HepG2 (cell line): ENCODE results near the gene PCNT. TPM values are rescaled to one million over a fixed set of nuclear protein-coding genes. Genes with fewer than 3 reads are reported as not detected.

Source experiments
- ATAC-seq: fragments of 200-7000 bp; cut with Tn5 transposase; 3 replicates; pipeline ENCODE4 v1.9.1; 2020; ENCODE audit warnings: mild to moderate bottlenecking, moderate library complexity
- BruUV-seq: library from RNA; stranded (reverse); fragments of 400-500 nt; replicated peaks from 2 replicates; lab custom pipeline; 2021; lab: Mats Ljungman, UMichigan
- CTCF ChIA-PET: fragments of 300-600 bp; formaldehyde crosslinking; extraction: SDS; loops from one replicate; lab custom pipeline; 2021; ENCODE audit warnings: low total read pairs, inconsistent platforms, low intra/inter-chr PET ratio; lab: Yijun Ruan, JAX
- POLR2A ChIA-PET: fragments of 350-600 bp; sonication (Branson Sonifier 250); formaldehyde crosslinking; loops from one replicate; lab custom pipeline; 2020; ENCODE audit warnings: antibody characterized with exemption, inconsistent platforms; lab: Yijun Ruan, JAX
- DNase-seq: peaks from one replicate; pipeline ENCODE4 v3.0.0-alpha.2; 2015; ENCODE audit warnings: low spot score
- FAIRE-seq: peaks from 3 replicates; lab custom pipeline; 2011; peaks lifted over from hg19 to GRCh38; lab: Jason Lieb, UNC
- H2AFZ ChIP-seq: one replicate; pipeline ENCODE4 v1.6.1; 2011; ENCODE audit warnings: low read length, inconsistent platforms
- H3K27ac ChIP-seq: fragments of 300-600 bp; 3 replicates; pipeline ENCODE4 v1.8.0; 2011; ENCODE audit warnings: mixed run types, mild to moderate bottlenecking, mixed read lengths, low read length, inconsistent platforms; ENCODE audit not compliant: insufficient read depth; ENCODE audit errors: extremely low read length
- H3K27me3 ChIP-seq, 2 experiments: fragments of 200-600 bp in 1 of 2; 2 replicates in 1 of 2; 3 replicates in 1 of 2; pipeline versions ENCODE4 v1.6.0 to v1.8.0; 2011; ENCODE audit warnings: low read length in 2 of 2, mild to moderate bottlenecking in 2 of 2, moderate library complexity in 2 of 2, inconsistent platforms in 1 of 2; ENCODE audit not compliant: insufficient read depth in 2 of 2, control insufficient read depth in 1 of 2
- H3K36me3 ChIP-seq, 2 experiments: fragments of 200-600 bp in 1 of 2; replicated peaks in 1 of 2; 2 replicates in 1 of 2; 3 replicates in 1 of 2; pipeline versions ENCODE4 v1.5.1 to v1.8.0; 2011; ENCODE audit warnings: low read length in 2 of 2, inconsistent platforms in 1 of 2; ENCODE audit not compliant: insufficient read depth in 2 of 2, control insufficient read depth in 1 of 2
- H3K4me1 ChIP-seq: 2 replicates; pipeline ENCODE4 v1.5.1; 2012; ENCODE audit warnings: low read length, inconsistent platforms; ENCODE audit not compliant: insufficient read depth
- H3K4me2 ChIP-seq: 2 replicates; pipeline ENCODE4 v1.6.0; 2011; ENCODE audit warnings: low read depth, low read length, inconsistent platforms
- H3K4me3 ChIP-seq, 3 experiments: fragments of 200-600 bp in 1 of 3; sonication (generic), shearing (Covaris generic) in 1 of 3; replicated peaks in 1 of 3; 2 replicates each; pipeline ENCODE4 v1.5.1; 2011 to 2016; ENCODE audit warnings: low read length in 3 of 3, inconsistent platforms in 2 of 3, low read depth in 2 of 3, mild to moderate bottlenecking in 2 of 3, control low read depth in 1 of 3, mixed read lengths in 1 of 3; ENCODE audit not compliant: insufficient read depth in 1 of 3
- H3K79me2 ChIP-seq: one replicate; pipeline ENCODE4 v1.6.1; 2011; ENCODE audit warnings: low read length, inconsistent platforms; ENCODE audit not compliant: insufficient read depth
- H3K9ac ChIP-seq: 2 replicates; pipeline ENCODE4 v1.6.0; 2011; ENCODE audit warnings: mild to moderate bottlenecking, low read depth, low read length, inconsistent platforms; ENCODE audit not compliant: insufficient read depth
- H3K9me3 ChIP-seq: 2 replicates; pipeline ENCODE4 v1.5.1; 2012; ENCODE audit warnings: mild to moderate bottlenecking, low read length
- H4K20me1 ChIP-seq: 2 replicates; pipeline ENCODE4 v1.6.0; 2011; ENCODE audit warnings: inconsistent platforms, mild to moderate bottlenecking, low read length, moderate library complexity; ENCODE audit not compliant: insufficient read depth
- GABPA ChIP-seq, 2 experiments: IDR thresholded peaks; 2 replicates each; pipeline ENCODE4 v1.6.1; 2011 to 2016; ENCODE audit warnings: low read depth in 2 of 2, low read length in 1 of 2, missing biosample characterization in 1 of 2, missing genetic modification characterization in 1 of 2
- RFX1 ChIP-seq: fragments of 450-650 bp; IDR thresholded peaks from 2 replicates; pipeline ENCODE4 v1.6.1; 2017
- SNAPC2 ChIP-seq: sonication (generic); formaldehyde crosslinking; IDR thresholded peaks from 2 replicates; pipeline ENCODE4 v1.8.1; 2022; ENCODE audit warnings: mild to moderate bottlenecking, missing genetic modification reagents
- SRSF9 ChIP-seq: fragments of 200-400 bp; formaldehyde crosslinking; IDR thresholded peaks from 2 replicates; pipeline ENCODE4 v1.6.1; 2018; ENCODE audit warnings: borderline replicate concordance, mild to moderate bottlenecking, low read depth, low read length; ENCODE audit not compliant: insufficient read depth, poor library complexity, severe bottlenecking
- THAP11 ChIP-seq: IDR thresholded peaks from 2 replicates; pipeline ENCODE4 v1.6.1; 2016; ENCODE audit warnings: missing biosample characterization, missing genetic modification reagents
- XBP1 ChIP-seq: sonication (generic); formaldehyde crosslinking; IDR thresholded peaks from 2 replicates; pipeline ENCODE4 v1.5.0; 2020; ENCODE audit warnings: missing genetic modification reagents
- ZNF703 ChIP-seq: sonication (generic); formaldehyde crosslinking; IDR thresholded peaks from 2 replicates; pipeline ENCODE4 v1.5.1; 2020; ENCODE audit warnings: missing genetic modification reagents, mild to moderate bottlenecking, moderate library complexity, borderline replicate concordance
- ZNF713 ChIP-seq: sonication (generic); formaldehyde crosslinking; IDR thresholded peaks from 2 replicates; pipeline ENCODE4 v1.4.0; 2020; ENCODE audit warnings: mild to moderate bottlenecking, missing genetic modification reagents
- WGBS: methylation state at CpG from one replicate; pipeline ENCODE4 v1.1.6; 2017; ENCODE audit warnings: low lambda C conversion rate; 5-methylcytosine and 5-hydroxymethylcytosine counted together
- in situ Hi-C: cut with HindIII; loops from 2 replicates; pipeline ENCODE4 v1.10.0; 2017; ENCODE audit warnings: low pct_unique_long_range_greater_than_20kb; ENCODE audit not compliant: extremely low pct_ligation_motif_present
- intact Hi-C: fragments of 100-400 bp; cut with micrococcal nuclease; formaldehyde crosslinking; loops from one replicate; pipeline ENCODE4 v1.10.0; 2022; ENCODE audit not compliant: unreplicated experiment
- polyA plus RNA-seq, 8 experiments: library from polyadenylated mRNA; depleted of rRNA in 3 of 8; stranded (reverse) in 7 of 8; unstranded in 1 of 8; fragments of >200 nt; fragmentation: Illumina TruSeq in 4 of 8; extraction: Trizol in 4 of 8; gene quantifications; 2 replicates each; pipeline versions ENCODE4 v1.2.1 to v1.2.3, GENCODE V29; 2011 to 2016; ENCODE audit warnings: low read depth in 4 of 8, missing spikeins in 1 of 8, mixed read lengths in 1 of 8; ENCODE audit not compliant: insufficient read depth in 1 of 8
- total RNA-seq, 5 experiments: library from RNA; depleted of rRNA; stranded (reverse); fragments of >200 nt; fragmentation: Illumina TruSeq; extraction: Trizol; gene quantifications; 2 replicates each; pipeline ENCODE4 v1.2.3, GENCODE V29; 2016; ENCODE audit warnings: low read depth in 1 of 5
- TF ChIP-seq, protein P1 (sequence below): sonication (generic); formaldehyde crosslinking; IDR thresholded peaks from one replicate; pipeline ENCODE4 v1.5.1; 2020; ENCODE audit warnings: mild to moderate bottlenecking, missing genetic modification reagents; ENCODE audit errors: not compliant biosample characterization
- TF ChIP-seq, protein P2 (sequence below): sonication (generic); formaldehyde crosslinking; IDR thresholded peaks from 2 replicates; pipeline ENCODE4 v1.4.0; 2020; ENCODE audit warnings: mild to moderate bottlenecking, missing genetic modification reagents, borderline replicate concordance

Gene PCNT
- total and polyA plus RNA-seq, 2 of the 13 experiments (the other 11 are each of a cell fraction or from before 2014, with no cell fraction given), result 5.6 to 12.4 TPM

DNA sequence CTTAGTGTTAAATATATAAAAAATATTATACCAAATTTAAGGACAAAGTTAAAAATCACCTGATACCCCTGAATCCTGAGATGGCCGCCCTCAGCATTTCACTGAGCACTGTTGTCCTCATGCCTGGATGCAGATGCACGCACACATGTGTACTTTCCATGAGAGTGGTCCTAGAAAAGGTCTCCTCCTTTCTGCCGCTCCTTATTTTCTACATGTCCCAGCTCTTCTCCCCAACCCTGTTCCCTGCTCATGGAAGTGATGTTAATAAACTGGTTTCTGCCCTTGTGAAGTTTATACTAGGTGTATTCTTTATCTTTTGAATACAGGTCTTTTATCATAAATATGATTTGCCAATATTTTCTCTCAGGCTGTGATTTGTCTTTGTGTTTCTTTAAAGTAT lies 167.6 kb downstream of the PCNT start:
- Histone ChIP-seq H2AFZ (no peak overlapping the region), H3K27me3 (no peaks in the 10 kb centered on the region), H3K9me3 (no peaks in the 10 kb centered on the region), H3K4me1 (no peaks in the 10 kb centered on the region), H4K20me1 (no peaks in the 10 kb centered on the region; the same call in 1 of the 2 replicates), H3K4me2 (no peak overlapping the region), H3K36me3 (peaks cover 8 to 38% of the 10 kb centered on the region in 2 experiments), H3K9ac (no peak overlapping the region), H3K27ac (no peak overlapping the region), H3K79me2 (no peaks in the 10 kb centered on the region), H3K4me3 (no peak overlapping the region)
- in situ Hi-C loops, result no loop called here
- 97% methylated on average over 3 of the region's 3 CpGs for WGBS
- DNase-seq, result no peak
- POLR2A ChIA-PET, result no interaction called here
- ATAC-seq, result no peak
- CTCF ChIA-PET, result no interaction called here
- no TSS peak for BruUV-seq
- FAIRE-seq, result no peak
- intact Hi-C loops, result no loop called here
- TF ChIP-seq ZNF713 (CRISPR knock-in tag), result no peak
- no peak for TF ChIP-seq GABPA (IDR thresholded peaks at IDR 0.05; ENCODE audit: low read depth, low read length)
- TF ChIP-seq GABPA (CRISPR knock-in tag; IDR thresholded peaks at IDR 0.05; ENCODE audit: low read depth), result no peak
- TF ChIP-seq SNAPC2, result no peak
- TF ChIP-seq, protein P1, sequence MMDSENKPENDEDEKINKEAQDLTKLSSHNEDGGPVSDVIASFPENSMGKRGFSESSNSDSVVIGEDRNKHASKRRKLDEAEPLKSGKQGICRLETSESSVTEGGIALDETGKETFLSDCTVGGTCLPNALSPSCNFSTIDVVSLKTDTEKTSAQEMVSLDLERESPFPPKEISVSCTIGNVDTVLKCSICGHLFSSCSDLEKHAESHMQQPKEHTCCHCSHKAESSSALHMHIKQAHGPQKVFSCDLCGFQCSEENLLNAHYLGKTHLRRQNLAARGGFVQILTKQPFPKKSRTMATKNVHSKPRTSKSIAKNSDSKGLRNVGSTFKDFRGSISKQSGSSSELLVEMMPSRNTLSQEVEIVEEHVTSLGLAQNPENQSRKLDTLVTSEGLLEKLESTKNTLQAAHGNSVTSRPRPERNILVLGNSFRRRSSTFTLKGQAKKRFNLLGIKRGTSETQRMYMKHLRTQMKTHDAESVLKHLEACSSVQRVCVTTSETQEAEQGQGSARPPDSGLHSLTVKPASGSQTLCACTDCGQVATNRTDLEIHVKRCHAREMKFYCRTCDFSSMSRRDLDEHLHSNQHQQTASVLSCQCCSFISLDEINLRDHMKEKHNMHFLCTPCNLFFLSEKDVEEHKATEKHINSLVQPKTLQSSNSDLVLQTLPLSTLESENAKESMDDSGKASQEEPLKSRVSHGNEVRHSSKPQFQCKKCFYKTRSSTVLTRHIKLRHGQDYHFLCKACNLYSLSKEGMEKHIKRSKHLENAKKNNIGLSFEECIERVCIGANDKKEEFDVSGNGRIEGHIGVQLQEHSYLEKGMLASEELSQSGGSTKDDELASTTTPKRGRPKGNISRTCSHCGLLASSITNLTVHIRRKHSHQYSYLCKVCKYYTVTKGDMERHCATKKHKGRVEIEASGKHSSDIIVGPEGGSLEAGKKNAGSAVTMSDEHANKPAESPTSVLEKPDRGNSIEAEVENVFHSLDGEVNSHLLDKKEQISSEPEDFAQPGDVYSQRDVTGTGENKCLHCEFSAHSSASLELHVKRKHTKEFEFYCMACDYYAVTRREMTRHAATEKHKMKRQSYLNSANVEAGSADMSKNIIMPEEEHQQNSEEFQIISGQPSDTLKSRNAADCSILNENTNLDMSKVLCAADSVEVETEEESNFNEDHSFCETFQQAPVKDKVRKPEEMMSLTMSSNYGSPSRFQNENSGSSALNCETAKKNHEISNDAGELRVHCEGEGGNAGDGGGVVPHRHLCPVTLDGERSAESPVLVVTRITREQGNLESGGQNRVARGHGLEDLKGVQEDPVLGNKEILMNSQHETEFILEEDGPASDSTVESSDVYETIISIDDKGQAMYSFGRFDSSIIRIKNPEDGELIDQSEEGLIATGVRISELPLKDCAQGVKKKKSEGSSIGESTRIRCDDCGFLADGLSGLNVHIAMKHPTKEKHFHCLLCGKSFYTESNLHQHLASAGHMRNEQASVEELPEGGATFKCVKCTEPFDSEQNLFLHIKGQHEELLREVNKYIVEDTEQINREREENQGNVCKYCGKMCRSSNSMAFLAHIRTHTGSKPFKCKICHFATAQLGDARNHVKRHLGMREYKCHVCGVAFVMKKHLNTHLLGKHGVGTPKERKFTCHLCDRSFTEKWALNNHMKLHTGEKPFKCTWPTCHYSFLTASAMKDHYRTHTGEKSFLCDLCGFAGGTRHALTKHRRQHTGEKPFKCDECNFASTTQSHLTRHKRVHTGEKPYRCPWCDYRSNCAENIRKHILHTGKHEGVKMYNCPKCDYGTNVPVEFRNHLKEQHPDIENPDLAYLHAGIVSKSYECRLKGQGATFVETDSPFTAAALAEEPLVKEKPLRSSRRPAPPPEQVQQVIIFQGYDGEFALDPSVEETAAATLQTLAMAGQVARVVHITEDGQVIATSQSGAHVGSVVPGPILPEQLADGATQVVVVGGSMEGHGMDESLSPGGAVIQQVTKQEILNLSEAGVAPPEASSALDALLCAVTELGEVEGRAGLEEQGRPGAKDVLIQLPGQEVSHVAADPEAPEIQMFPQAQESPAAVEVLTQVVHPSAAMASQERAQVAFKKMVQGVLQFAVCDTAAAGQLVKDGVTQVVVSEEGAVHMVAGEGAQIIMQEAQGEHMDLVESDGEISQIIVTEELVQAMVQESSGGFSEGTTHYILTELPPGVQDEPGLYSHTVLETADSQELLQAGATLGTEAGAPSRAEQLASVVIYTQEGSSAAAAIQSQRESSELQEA (CRISPR knock-in tag), result no peak
- no peak for TF ChIP-seq RFX1
- TF ChIP-seq, protein P2, sequence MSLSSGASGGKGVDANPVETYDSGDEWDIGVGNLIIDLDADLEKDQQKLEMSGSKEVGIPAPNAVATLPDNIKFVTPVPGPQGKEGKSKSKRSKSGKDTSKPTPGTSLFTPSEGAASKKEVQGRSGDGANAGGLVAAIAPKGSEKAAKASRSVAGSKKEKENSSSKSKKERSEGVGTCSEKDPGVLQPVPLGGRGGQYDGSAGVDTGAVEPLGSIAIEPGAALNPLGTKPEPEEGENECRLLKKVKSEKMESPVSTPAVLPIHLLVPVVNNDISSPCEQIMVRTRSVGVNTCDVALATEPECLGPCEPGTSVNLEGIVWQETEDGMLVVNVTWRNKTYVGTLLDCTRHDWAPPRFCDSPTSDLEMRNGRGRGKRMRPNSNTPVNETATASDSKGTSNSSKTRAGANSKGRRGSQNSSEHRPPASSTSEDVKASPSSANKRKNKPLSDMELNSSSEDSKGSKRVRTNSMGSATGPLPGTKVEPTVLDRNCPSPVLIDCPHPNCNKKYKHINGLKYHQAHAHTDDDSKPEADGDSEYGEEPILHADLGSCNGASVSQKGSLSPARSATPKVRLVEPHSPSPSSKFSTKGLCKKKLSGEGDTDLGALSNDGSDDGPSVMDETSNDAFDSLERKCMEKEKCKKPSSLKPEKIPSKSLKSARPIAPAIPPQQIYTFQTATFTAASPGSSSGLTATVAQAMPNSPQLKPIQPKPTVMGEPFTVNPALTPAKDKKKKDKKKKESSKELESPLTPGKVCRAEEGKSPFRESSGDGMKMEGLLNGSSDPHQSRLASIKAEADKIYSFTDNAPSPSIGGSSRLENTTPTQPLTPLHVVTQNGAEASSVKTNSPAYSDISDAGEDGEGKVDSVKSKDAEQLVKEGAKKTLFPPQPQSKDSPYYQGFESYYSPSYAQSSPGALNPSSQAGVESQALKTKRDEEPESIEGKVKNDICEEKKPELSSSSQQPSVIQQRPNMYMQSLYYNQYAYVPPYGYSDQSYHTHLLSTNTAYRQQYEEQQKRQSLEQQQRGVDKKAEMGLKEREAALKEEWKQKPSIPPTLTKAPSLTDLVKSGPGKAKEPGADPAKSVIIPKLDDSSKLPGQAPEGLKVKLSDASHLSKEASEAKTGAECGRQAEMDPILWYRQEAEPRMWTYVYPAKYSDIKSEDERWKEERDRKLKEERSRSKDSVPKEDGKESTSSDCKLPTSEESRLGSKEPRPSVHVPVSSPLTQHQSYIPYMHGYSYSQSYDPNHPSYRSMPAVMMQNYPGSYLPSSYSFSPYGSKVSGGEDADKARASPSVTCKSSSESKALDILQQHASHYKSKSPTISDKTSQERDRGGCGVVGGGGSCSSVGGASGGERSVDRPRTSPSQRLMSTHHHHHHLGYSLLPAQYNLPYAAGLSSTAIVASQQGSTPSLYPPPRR, result no peak
- no peak for TF ChIP-seq XBP1
- no peak for TF ChIP-seq SRSF9
- TF ChIP-seq ZNF703 (CRISPR knock-in tag), result no peak
- TF ChIP-seq THAP11, result no peak
